H1 (cell line): ENCODE results near the gene ITPR1. TPM values are rescaled to one million over a fixed set of nuclear protein-coding genes. Genes with fewer than 3 reads are reported as not detected.

Experiments used
- CTCF ChIA-PET: fragments of 300-600 bp; sonication (Branson Sonifier 250); formaldehyde crosslinking; loops from one replicate; lab custom pipeline; 2021; ENCODE audit not compliant: partially characterized antibody; lab: Charles Lee
- POLR2A ChIA-PET: fragments of 300-600 bp; sonication (Branson Sonifier 250); formaldehyde crosslinking; loops from one replicate; lab custom pipeline; 2021; ENCODE audit warnings: inconsistent platforms; ENCODE audit not compliant: partially characterized antibody; lab: Charles Lee
- DNase-seq, 2 experiments: peaks; one replicate each; pipeline versions ENCODE4 v3.0.0 to v3.0.0-alpha.2; 2010 to 2022; ENCODE audit warnings: low spot score in 2 of 2, low read depth in 1 of 2, mixed read lengths in 1 of 2
- FAIRE-seq: peaks from 2 replicates; lab custom pipeline; 2011; peaks lifted over from hg19 to GRCh38; lab: Jason Lieb, UNC
- H2AFZ ChIP-seq: 2 replicates; pipeline ENCODE4 v1.8.1; 2012; ENCODE audit warnings: low read length, inconsistent platforms
- H2AK5ac ChIP-seq: 2 replicates; pipeline ENCODE4 v1.6.1; 2013; ENCODE audit warnings: low read depth, low read length
- H2BK120ac ChIP-seq: replicated peaks from 2 replicates; pipeline ENCODE3; 2013; ENCODE audit warnings: low read depth, low read length, inconsistent platforms
- H2BK12ac ChIP-seq: 2 replicates; pipeline ENCODE4 v1.6.1; 2013; ENCODE audit warnings: low read depth, low read length
- H2BK15ac ChIP-seq: 2 replicates; pipeline ENCODE4 v1.6.1; 2013; ENCODE audit warnings: low read length
- H2BK20ac ChIP-seq: 2 replicates; pipeline ENCODE4 v1.6.1; 2013; ENCODE audit warnings: low read length
- H2BK5ac ChIP-seq: 2 replicates; pipeline ENCODE4 v1.6.1; 2013; ENCODE audit warnings: low read depth, low read length
- H3K14ac ChIP-seq: 2 replicates; pipeline ENCODE4 v1.6.1; 2013; ENCODE audit warnings: inconsistent platforms; ENCODE audit not compliant: insufficient read length
- H3K18ac ChIP-seq: 2 replicates; pipeline ENCODE4 v1.6.1; 2013; ENCODE audit warnings: low read length; ENCODE audit errors: extremely low read depth
- H3K23ac ChIP-seq: 2 replicates; pipeline ENCODE4 v1.6.1; 2013; ENCODE audit warnings: inconsistent platforms; ENCODE audit not compliant: insufficient read length
- H3K23me2 ChIP-seq: 2 replicates; pipeline ENCODE4 v1.6.1; 2013; ENCODE audit warnings: low read depth, low read length
- H3K27ac ChIP-seq: 2 replicates; pipeline ENCODE4 v1.6.1; 2011; ENCODE audit warnings: low read depth, low read length, inconsistent platforms
- H3K27me3 ChIP-seq, 4 experiments: replicated peaks in 1 of 4; 1 replicate in 1 of 4; 2 replicates in 3 of 4; pipeline versions ENCODE4 v1.6.1 to v1.8.1; 2011 to 2013; ENCODE audit warnings: low read length in 3 of 4, mild to moderate bottlenecking in 3 of 4, inconsistent platforms in 2 of 4, mixed read lengths in 2 of 4, moderate library complexity in 1 of 4; ENCODE audit not compliant: control insufficient read depth in 3 of 4, insufficient read depth in 3 of 4; ENCODE audit errors: extremely low read depth in 1 of 4
- H3K36me3 ChIP-seq, 4 experiments: 2 replicates each; pipeline versions ENCODE4 v1.6.1 to v1.8.1; 2011 to 2013; ENCODE audit warnings: mild to moderate bottlenecking in 4 of 4, low read length in 3 of 4, moderate library complexity in 2 of 4, control low read depth in 1 of 4, inconsistent platforms in 1 of 4; ENCODE audit not compliant: insufficient read depth in 4 of 4, control insufficient read depth in 2 of 4
- H3K4ac ChIP-seq: replicated peaks from 2 replicates; pipeline ENCODE3; 2013; ENCODE audit warnings: low read length, low read depth, mixed read lengths, inconsistent platforms; ENCODE audit not compliant: insufficient read length
- H3K4me1 ChIP-seq, 4 experiments: replicated peaks in 1 of 4; 1 replicate in 1 of 4; 2 replicates in 3 of 4; pipeline versions ENCODE4 v1.6.1 to v1.8.1; 2011 to 2013; ENCODE audit warnings: low read length in 3 of 4, inconsistent platforms in 2 of 4, mixed read lengths in 1 of 4; ENCODE audit not compliant: insufficient read depth in 4 of 4, control insufficient read depth in 3 of 4
- H3K4me2 ChIP-seq, 2 experiments: 2 replicates each; pipeline versions ENCODE4 v1.6.1 to v1.8.1; 2011 to 2013; ENCODE audit warnings: low read depth in 2 of 2, low read length in 2 of 2, control low read depth in 1 of 2, inconsistent platforms in 1 of 2, mild to moderate bottlenecking in 1 of 2; ENCODE audit not compliant: insufficient read depth in 1 of 2
- H3K4me3 ChIP-seq, 4 experiments: fragments of 200-600, 300-600 bp in 1 of 4; sonication (generic), shearing (Covaris generic), sonication (Bioruptor Twin) in 1 of 4; 2 replicates each; pipeline versions ENCODE4 v1.5.1 to v1.8.1; 2011 to 2016; ENCODE audit warnings: low read length in 4 of 4, low read depth in 3 of 4, control low read depth in 2 of 4, inconsistent platforms in 2 of 4, mild to moderate bottlenecking in 2 of 4, mixed read lengths in 1 of 4, moderate library complexity in 1 of 4; ENCODE audit not compliant: insufficient read depth in 2 of 4; ENCODE audit errors: extremely low read depth in 1 of 4
- H3K56ac ChIP-seq: replicated peaks from 2 replicates; pipeline ENCODE3; 2013; ENCODE audit warnings: low read depth, mild to moderate bottlenecking, mixed read lengths, low read length, inconsistent platforms; ENCODE audit not compliant: insufficient read length
- H3K79me1 ChIP-seq: 2 replicates; pipeline ENCODE4 v1.6.1; 2013; ENCODE audit warnings: low read depth, low read length, control low read depth
- H3K79me2 ChIP-seq, 2 experiments: 2 replicates each; pipeline versions ENCODE4 v1.6.1 to v1.8.1; 2012 to 2013; ENCODE audit warnings: low read length in 2 of 2, mild to moderate bottlenecking in 2 of 2, inconsistent platforms in 1 of 2; ENCODE audit not compliant: insufficient read depth in 2 of 2, control insufficient read depth in 1 of 2
- H3K9ac ChIP-seq, 4 experiments: replicated peaks in 1 of 4; 1 replicate in 1 of 4; 2 replicates in 3 of 4; pipeline versions ENCODE4 v1.6.1 to v1.8.1; 2011 to 2013; ENCODE audit warnings: low read depth in 3 of 4, low read length in 3 of 4, control low read depth in 2 of 4, mild to moderate bottlenecking in 2 of 4, moderate library complexity in 2 of 4, inconsistent platforms in 1 of 4; ENCODE audit errors: extremely low read depth in 1 of 4
- H3K9me3 ChIP-seq, 2 experiments: 2 replicates each; pipeline versions ENCODE4 v1.6.1 to v1.8.1; 2012 to 2013; ENCODE audit warnings: mild to moderate bottlenecking in 2 of 2, moderate library complexity in 2 of 2, control low read depth in 1 of 2, inconsistent platforms in 1 of 2, low read depth in 1 of 2, low read length in 1 of 2, mixed read lengths in 1 of 2; ENCODE audit not compliant: insufficient read depth in 2 of 2
- H4K20me1 ChIP-seq, 2 experiments: replicated peaks in 1 of 2; 2 replicates each; pipeline versions ENCODE3 to v1.8.1; 2011 to 2013; ENCODE audit warnings: inconsistent platforms in 2 of 2, low read length in 2 of 2, mild to moderate bottlenecking in 1 of 2; ENCODE audit not compliant: insufficient read depth in 2 of 2, control insufficient read depth in 1 of 2
- H4K5ac ChIP-seq: 2 replicates; pipeline ENCODE4 v1.6.1; 2013; ENCODE audit warnings: low read length, low read depth, mixed read lengths, inconsistent platforms; ENCODE audit not compliant: insufficient read length
- H4K8ac ChIP-seq: 2 replicates; pipeline ENCODE4 v1.8.0; 2013; ENCODE audit warnings: mild to moderate bottlenecking, moderate library complexity, low read length, inconsistent platforms; ENCODE audit not compliant: insufficient read depth; ENCODE audit errors: extremely low read depth
- H4K91ac ChIP-seq: replicated peaks from 2 replicates; pipeline ENCODE3; 2013; ENCODE audit warnings: low read length, mixed read lengths, inconsistent platforms; ENCODE audit not compliant: insufficient read length
- EGR1 ChIP-seq: IDR thresholded peaks from 2 replicates; pipeline ENCODE4 v1.6.1; 2011; ENCODE audit warnings: low read depth, low read length, borderline replicate concordance
- GABPA ChIP-seq: IDR thresholded peaks from 2 replicates; pipeline ENCODE4 v1.6.1; 2011; ENCODE audit warnings: mild to moderate bottlenecking, low read length, moderate library complexity, borderline replicate concordance; ENCODE audit not compliant: insufficient read depth
- POU5F1 ChIP-seq: IDR thresholded peaks from 2 replicates; pipeline ENCODE4 v1.6.1; 2011; ENCODE audit warnings: low read depth, mild to moderate bottlenecking, low read length, moderate library complexity
- TCF12 ChIP-seq: IDR thresholded peaks from 2 replicates; pipeline ENCODE4 v1.6.1; 2011; ENCODE audit warnings: low read depth, mild to moderate bottlenecking, low read length
- WGBS, 2 experiments: shearing (Covaris generic) in 1 of 2; methylation state at CpG; one replicate each; pipeline versions ENCODE4 v1.1.6 to v1.1.7; 2013 to 2015; ENCODE audit warnings: low lambda C conversion rate in 2 of 2, mixed read lengths in 2 of 2, inconsistent platforms in 1 of 2, low coverage in 1 of 2, missing lambda C conversion rate in 1 of 2; ENCODE audit not compliant: insufficient replicate concordance in 2 of 2, insufficient coverage in 1 of 2, insufficient read length in 1 of 2; ENCODE audit errors: extremely low coverage in 1 of 2, missing lambda C conversion rate in 1 of 2; 5-methylcytosine and 5-hydroxymethylcytosine counted together
- polyA plus RNA-seq, 7 experiments: library from polyadenylated mRNA; depleted of rRNA in 3 of 7; stranded (reverse) in 5 of 7; unstranded in 2 of 7; fragments of >200 nt in 5 of 7; fragments of 200-250 nt in 2 of 7; gene quantifications; 1 replicate in 5 of 7; 2 replicates in 1 of 7; 4 replicates in 1 of 7; pipeline versions ENCODE4 v1.2.1 to v1.2.3, GENCODE V29; 2011 to 2013; ENCODE audit warnings: missing spikeins in 2 of 7, mixed read lengths in 2 of 7
- total RNA-seq: library from RNA; stranded (reverse); fragmentation: NEBNext Ultra II Directional; extraction: Animal tissue kit (Norgen Biotek cat#: 25700); gene quantifications from 2 replicates; pipeline ENCODE4 v1.2.1, GENCODE V29; 2021

Gene ITPR1
- total and polyA plus RNA-seq, 2 of the 8 experiments (the other 6 are each of a cell fraction or from before 2014, with no cell fraction given): 2.5 to 16.3 TPM

DNA sequence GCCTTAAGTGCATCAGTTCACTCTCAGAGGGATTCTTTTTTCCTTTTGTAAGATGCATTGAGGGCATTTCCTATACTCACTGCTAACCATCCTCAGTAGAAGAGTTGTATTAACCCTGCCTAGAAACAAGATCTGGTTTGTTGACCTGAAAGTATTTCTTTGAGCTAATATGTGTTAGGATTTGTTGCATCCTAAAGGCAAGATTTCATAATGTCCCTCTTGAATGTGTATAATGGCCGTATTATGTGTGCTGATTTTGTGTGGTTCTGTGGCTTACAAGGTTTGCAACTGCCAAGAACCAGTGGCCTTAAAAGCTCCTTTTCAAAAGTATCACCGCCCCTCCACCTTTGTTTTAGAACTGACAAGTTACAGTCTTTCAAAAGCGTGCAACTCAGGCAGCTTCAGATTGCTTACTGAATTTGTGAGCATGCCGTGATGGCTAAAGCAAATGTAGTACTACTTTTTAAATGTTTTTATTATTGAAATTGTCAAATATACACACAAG, 304.1 kb downstream of the ITPR1 start:
- Histone ChIP-seq H4K20me1 (no peaks in the 10 kb centered on the region), H3K79me2 (no peaks in the 10 kb centered on the region), H3K27me3 (no peaks in the 10 kb centered on the region), H3K23ac (no peak overlapping the region), H3K27ac (no peak overlapping the region), H2AFZ (no peak overlapping the region), H3K4me1 (no peaks in the 10 kb centered on the region), H3K4me3 (no peak overlapping the region; a peak in 1 of 8 replicates), H4K5ac (no peak overlapping the region), H2BK5ac (no peak overlapping the region), H4K91ac (no peak overlapping the region), H2BK120ac (no peak overlapping the region), H2AK5ac (no peak overlapping the region), H2BK15ac (no peak overlapping the region), H3K14ac (no peak overlapping the region), H3K9ac (no peak overlapping the region), H2BK12ac (no peak overlapping the region), H3K9me3 (peaks cover 20 to 23% of the 10 kb centered on the region in 2 experiments)
- 85% methylated on average over 4 of the region's 4 CpGs; no CpG with 5 or more reads in 1 of the 2 experiments for WGBS, 2 experiments
- POLR2A ChIA-PET: no interaction called here
- FAIRE-seq: no peak
- no peak for TF ChIP-seq EGR1
- TF ChIP-seq TCF12: no peak
- no peak for TF ChIP-seq POU5F1
- TF ChIP-seq GABPA: no peak
- TF ChIP-seq, all 59 proteins: peak for 0
- Histone ChIP-seq H2BK20ac (no peak overlapping the region), H3K36me3 (peaks cover 0 to 14% (median 0%) of the 10 kb centered on the region in 4 experiments; a peak in 1 of 8 replicates), H3K23me2 (no peaks in the 10 kb centered on the region), H3K4me2 (no peak overlapping the region), H4K8ac (no peak overlapping the region), H3K79me1 (no peaks in the 10 kb centered on the region), H3K18ac (no peak overlapping the region), H3K4ac (no peak overlapping the region), H3K56ac (no peak overlapping the region)
- CTCF ChIA-PET: interaction anchor here (0.7 to 1.6 kb wide), 3 partner anchors 13 to 86 kb away, joined by 3 to 4 read pairs (median 3); no protein-coding TSS in a partner anchor
- no peak for DNase-seq
